Erythroblast (primary cell): ENCODE data around the gene ERCC1.
"Not testable (repeated sequence)": the region's sequence is repeated elsewhere in the genome, so short reads cannot be mapped to it uniquely, and the experiment has no call there.

Experiments
- GATA1 ChIP-seq: IDR thresholded peaks from 2 replicates; pipeline ENCODE4 v1.6.1; 2011; ENCODE audit warnings: low read depth, mild to moderate bottlenecking, control low read depth, low read length, moderate library complexity
- POLR2A ChIP-seq: IDR thresholded peaks from 2 replicates; pipeline ENCODE4 v1.6.1; 2011; ENCODE audit warnings: mild to moderate bottlenecking, low read length

- TF ChIP-seq POLR2A, GATA1: not testable (repeated sequence)
Observed at GRCh38 chr19:45429896-45430295, 6.2 kb upstream of the ERCC1 start.
